ENCODE results near the gene MAPK8IP2.

The MAPK8IP2 gene

DNA sequence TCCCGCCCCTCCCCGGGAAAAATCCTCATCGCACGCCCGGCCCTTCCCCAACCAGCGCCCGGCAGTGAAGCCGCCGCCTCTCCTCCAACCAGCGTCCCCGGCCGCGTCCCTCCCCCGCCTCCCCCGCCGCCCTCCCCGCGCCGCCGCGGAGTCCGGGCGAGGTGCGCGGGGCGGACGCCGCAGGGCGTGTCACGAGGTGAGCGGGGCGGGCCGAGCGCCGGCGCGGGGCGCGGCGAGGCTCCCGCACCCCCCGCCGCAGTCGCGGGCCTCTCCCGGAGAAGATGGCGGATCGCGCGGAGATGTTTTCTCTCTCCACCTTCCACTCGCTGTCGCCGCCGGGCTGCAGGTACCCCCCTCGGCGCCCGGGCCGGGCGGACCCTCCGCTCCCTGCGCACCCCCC is at the start of gene MAPK8IP2:
Gene MAPK8IP2, plus strand, starts transcription at position 256 of the 400 bp plus-strand sequence. Its CDS starts 26 bp downstream, at position 282.
- no peak for DNase-seq (ENCODE audit: low read depth)

- no peak for DNase-seq (ENCODE audit: low read depth)
These were observed 49.3 kb upstream of the MAPK8IP2 start for GRCh38 chr22:50551160-50551752.

DNA sequence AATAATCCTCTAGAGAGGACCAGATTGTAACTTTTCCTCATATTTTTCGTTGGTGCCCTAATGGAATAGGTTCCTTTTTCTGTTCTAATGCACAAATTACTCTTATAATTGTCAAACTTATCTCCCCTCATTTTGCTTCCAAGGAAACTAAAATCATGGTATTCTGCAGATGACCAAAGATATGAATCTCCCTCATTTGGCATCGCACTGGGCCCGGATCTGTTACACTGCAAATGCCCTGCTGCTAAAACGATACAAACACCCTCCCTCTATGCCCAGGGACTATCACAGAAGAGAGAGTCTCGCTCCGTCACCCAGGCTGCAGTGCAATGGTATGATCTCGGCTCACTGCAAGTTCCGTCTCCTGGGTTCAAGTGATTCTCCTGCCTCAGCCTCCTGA is 47.3 kb upstream of the MAPK8IP2 start:
- DNase-seq (ENCODE audit: low read depth): no peak

GRCh38 chr22:50556703-50557102 is 43.9 kb upstream of the MAPK8IP2 start:
- no peak for DNase-seq (ENCODE audit: low read depth)

- no peak for DNase-seq (ENCODE audit: low read depth)
These were observed 40.6 kb upstream of the MAPK8IP2 start for GRCh38 chr22:50560034-50560433.

GRCh38 chr22:50561401-50562358 is 38.9 kb upstream of the MAPK8IP2 start:
- no peak for DNase-seq (ENCODE audit: low read depth)

- peak; percentile 94 for DNase-seq (ENCODE audit: low read depth)
These were observed 37.8 kb upstream of the MAPK8IP2 start, which contains the start of gene SYCE3 for GRCh38 chr22:50562523-50563412. SYCE3 (minus strand) TSS chr22:50562919; CDS start chr22:50556405, 6,514 bp downstream.

DNA sequence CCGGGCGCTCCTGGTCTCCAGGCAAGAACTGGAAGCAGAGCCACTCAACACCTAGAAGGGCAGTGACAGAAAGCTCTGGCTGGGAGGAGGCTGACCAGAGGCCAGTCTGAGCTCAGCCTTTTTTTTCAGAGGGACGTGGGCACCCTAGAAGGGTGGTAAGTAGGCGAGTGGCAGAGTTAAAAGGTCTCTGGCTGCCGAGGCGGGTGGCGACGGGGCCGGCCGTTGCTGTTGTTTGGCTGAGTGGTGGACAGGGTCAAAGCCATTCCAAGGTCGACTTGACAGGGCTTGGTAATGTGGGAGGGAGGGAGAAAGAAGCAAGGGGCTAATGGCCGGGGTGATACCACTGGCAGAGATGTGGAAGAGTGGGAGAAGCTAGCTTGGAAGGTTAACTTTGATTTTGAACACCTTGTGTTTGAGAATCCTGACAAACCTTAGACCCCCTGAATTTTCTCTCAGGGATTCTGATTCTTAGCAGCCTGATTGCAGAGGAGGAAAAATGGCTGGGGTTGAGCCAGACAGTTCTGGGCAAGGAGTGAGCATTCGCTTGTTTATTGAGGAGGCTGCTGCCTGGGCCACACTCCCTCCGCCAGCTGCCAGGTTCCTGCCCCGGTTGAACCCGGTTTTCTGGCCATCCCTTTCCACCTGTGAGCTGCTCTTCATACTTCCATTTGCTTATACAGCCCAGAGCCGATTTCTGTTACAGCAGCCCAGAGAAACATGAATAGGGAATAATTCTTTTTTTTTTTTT is 37.0 kb upstream of the MAPK8IP2 start:
- DNase-seq (ENCODE audit: low read depth): no peak

GRCh38 chr22:50564289-50564688 is 36.3 kb upstream of the MAPK8IP2 start:
- no peak for DNase-seq (ENCODE audit: low read depth)

GRCh38 chr22:50567721-50568252 is 32.8 kb upstream of the MAPK8IP2 start:
- no peak for DNase-seq (ENCODE audit: low read depth)

GRCh38 chr22:50568626-50569025 is 32.0 kb upstream of the MAPK8IP2 start:
- no peak for DNase-seq (ENCODE audit: low read depth)

DNA sequence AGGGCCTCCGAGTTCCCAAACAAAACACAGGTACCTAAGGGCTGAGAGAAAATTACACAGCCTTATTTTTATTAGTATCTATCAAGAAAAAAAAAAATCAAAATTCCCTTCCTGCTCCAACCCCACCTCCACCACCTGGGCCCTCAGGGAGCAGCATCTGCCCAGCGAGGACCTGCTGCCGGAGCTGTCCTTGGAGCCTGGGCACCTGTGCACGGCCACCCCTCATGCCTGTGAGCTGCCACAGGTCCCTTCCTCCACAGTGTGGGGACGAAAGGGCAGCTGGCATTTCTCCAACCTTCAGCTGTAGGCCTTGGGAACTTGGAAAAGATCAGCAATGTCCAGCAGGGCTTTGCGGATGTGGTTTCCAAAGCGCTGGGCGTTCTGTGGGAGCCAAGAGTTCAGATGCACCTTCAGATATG is 31.5 kb upstream of the MAPK8IP2 start:
- no peak for DNase-seq (ENCODE audit: low read depth)

DNA sequence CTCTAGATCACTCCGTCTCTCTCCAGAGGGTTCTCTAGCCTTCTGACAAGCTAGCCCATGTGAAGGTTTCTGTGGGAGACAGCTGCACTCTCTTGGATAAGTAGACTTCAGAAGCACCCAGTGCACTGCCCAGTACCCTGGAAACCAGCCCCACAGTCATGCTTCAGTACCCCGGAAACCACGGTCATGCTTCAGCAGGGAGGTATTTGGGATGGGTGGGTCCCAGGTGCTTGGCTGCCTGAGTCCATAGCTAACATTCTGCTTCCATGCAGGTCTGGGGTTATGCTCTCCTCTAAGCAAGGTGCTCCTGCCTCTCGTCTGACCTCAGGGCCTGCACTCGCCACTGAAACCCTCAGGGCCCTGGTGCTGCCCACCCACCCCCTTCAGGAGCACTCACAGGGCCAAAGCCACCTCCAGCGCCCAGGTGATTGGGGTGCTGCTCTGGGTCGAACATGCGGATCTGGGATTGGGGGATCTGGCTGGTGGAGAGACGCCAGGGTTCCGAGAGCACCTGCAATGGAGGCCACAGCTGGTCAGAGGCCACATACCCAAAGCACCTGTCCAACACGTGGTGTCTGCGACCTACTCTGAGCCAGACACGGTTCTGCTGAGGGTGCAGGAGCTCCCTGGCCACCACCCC is 30.6 kb upstream of the MAPK8IP2 start:
- DNase-seq (ENCODE audit: low read depth): no peak

- no peak for DNase-seq (ENCODE audit: low read depth)
These were observed 29.7 kb upstream of the MAPK8IP2 start for GRCh38 chr22:50570861-50571260.

- no peak for DNase-seq (ENCODE audit: low read depth)
These were observed 29.1 kb upstream of the MAPK8IP2 start for GRCh38 chr22:50571264-50572175.

- DNase-seq (ENCODE audit: low read depth): no peak
These were observed 27.6 kb upstream of the MAPK8IP2 start for GRCh38 chr22:50572965-50573364.

DNA sequence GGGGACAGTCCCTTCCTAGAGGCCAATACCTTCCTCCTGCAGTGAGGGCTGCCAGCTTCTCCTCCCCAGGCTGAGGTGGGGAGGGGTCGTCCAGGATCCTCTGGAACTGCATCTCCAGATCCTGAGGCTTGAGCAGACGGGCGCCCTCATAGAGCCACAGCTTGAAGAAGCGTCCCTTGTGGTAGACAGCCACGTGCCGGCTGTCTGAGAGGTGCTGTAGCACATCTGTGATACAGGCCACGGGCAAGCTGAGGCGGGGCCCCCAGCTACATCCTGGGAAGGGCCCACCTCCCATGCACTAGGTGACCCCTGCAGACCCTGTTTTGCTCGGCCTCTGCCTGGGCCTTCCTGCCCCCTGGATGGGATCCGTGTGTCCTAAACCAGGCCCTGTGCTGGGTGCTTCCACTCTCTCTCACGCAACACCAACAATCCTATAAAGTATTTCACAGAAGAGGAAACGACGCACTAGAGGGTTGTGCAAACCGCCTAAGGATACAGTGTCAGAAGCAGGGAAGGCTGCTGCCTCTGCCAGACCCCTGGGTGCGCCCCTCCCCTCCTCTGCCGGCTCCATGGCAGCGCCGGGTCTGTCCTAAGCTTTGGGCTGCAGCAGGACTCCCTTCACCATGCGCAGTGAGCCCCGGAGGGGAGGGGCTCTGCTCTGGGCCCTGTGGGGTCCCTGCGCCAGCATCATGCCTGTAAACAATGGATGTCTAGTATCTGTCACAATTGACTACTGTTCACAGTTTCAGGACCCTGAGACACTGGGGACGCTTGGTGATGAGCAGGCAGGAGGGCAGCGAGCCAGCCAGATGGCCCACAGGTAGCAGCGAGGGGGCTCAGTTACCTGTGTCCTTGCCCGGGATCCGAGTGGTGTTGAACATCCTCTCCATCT is 26.9 kb upstream of the MAPK8IP2 start:
- no peak for DNase-seq (ENCODE audit: low read depth)

- no peak for DNase-seq (ENCODE audit: low read depth)
These were observed 26.2 kb upstream of the MAPK8IP2 start for GRCh38 chr22:50574383-50574755.
